ENCODE measurements around the gene SBF2.

DNA sequence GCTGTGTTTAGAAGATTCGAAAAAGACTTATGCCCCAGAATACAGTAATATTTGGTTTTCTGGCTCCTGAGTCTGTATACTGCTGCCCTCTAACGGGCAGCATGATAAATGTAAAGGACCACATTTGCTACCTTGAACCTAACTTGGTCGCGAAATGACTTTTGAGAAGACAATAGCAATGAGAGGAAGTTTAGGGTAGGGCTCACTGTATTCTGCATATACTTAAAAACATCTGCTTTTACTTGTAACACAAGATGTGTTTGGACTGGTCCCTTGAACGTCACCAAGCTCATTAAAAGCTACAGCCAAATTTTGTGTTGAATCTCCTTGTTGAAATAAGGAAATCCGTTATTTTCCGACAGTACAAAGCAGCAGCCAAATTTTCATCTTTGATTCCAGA lies 321.0 kb downstream of the SBF2 start:
- TF ChIP-seq CTCF (IDR thresholded peaks at IDR 0.05) (peak; percentile 63 to 75 (median 67)), POLR2AphosphoS5 (IDR thresholded peaks at IDR 0.05) (peak in 1 of 2 donors; percentile 13), POLR2A (IDR thresholded peaks at IDR 0.05; ENCODE audit: low read depth) (no peak), EP300 (IDR thresholded peaks at IDR 0.05) (no peak)
